CD14-positive monocyte (primary cell): ENCODE results near the gene CCDC85C. TPM values are rescaled to one million over a fixed set of nuclear protein-coding genes. Genes with fewer than 3 reads are reported as not detected.

Experiments
- DNase-seq, 3 donors: peaks; one replicate each; pipeline ENCODE4 v3.0.0-alpha.2; 2011 to 2022
- H2AFZ ChIP-seq: 2 replicates; pipeline ENCODE4 v1.6.0; 2012; ENCODE audit warnings: mild to moderate bottlenecking, low read depth, low read length, inconsistent platforms; ENCODE audit not compliant: insufficient read depth, poor library complexity, severe bottlenecking
- H3K27ac ChIP-seq, 2 donors: 1 replicate in 1 of 2; 2 replicates in 1 of 2; pipeline ENCODE4 v1.5.1; 2012 to 2013; ENCODE audit warnings: low read length in 2 of 2, control low read depth in 1 of 2, inconsistent platforms in 1 of 2, low read depth in 1 of 2, mild to moderate bottlenecking in 1 of 2
- H3K27me3 ChIP-seq, 2 donors: one replicate each; pipeline versions ENCODE4 v1.6.0 to v1.6.1; 2011 to 2013; ENCODE audit warnings: low read length in 2 of 2; ENCODE audit not compliant: control insufficient read depth in 2 of 2, insufficient read depth in 2 of 2
- H3K36me3 ChIP-seq, 2 donors: replicated peaks in 1 of 2; 1 replicate in 1 of 2; 2 replicates in 1 of 2; pipeline versions ENCODE4 v1.5.1 to v1.6.1; 2012 to 2013; ENCODE audit warnings: low read length in 2 of 2, control low read depth in 1 of 2, inconsistent platforms in 1 of 2, mild to moderate bottlenecking in 1 of 2; ENCODE audit not compliant: insufficient read depth in 2 of 2, control insufficient read depth in 1 of 2
- H3K4me1 ChIP-seq, 2 donors: 1 replicate in 1 of 2; 2 replicates in 1 of 2; pipeline versions ENCODE4 v1.5.1 to v1.6.1; 2012 to 2013; ENCODE audit warnings: low read length in 2 of 2, control low read depth in 1 of 2, inconsistent platforms in 1 of 2, mild to moderate bottlenecking in 1 of 2, moderate library complexity in 1 of 2; ENCODE audit not compliant: insufficient read depth in 2 of 2, control insufficient read depth in 1 of 2
- H3K4me2 ChIP-seq: replicated peaks from 2 replicates; pipeline ENCODE3; 2012; ENCODE audit warnings: low read length, moderate library complexity, mild to moderate bottlenecking; ENCODE audit not compliant: poor library complexity, severe bottlenecking; ENCODE audit errors: extremely low read depth
- H3K4me3 ChIP-seq, 3 experiments: fragments of 200-600 bp in 1 of 3; sonication (generic) in 1 of 3; replicated peaks in 1 of 3; 1 replicate in 2 of 3; 2 replicates in 1 of 3; pipeline ENCODE4 v1.5.1; 2011 to 2013; ENCODE audit warnings: low read length in 3 of 3, mild to moderate bottlenecking in 3 of 3, control low read depth in 2 of 3, low read depth in 2 of 3, inconsistent platforms in 1 of 3, moderate library complexity in 1 of 3
- H3K79me2 ChIP-seq: 2 replicates; pipeline ENCODE4 v1.6.0; 2012; ENCODE audit warnings: mild to moderate bottlenecking, control low read depth, inconsistent platforms, low read length, moderate library complexity; ENCODE audit not compliant: insufficient read depth
- H3K9ac ChIP-seq: 2 replicates; pipeline ENCODE4 v1.6.0; 2017; ENCODE audit warnings: low read length, mild to moderate bottlenecking; ENCODE audit not compliant: insufficient read depth, poor library complexity, severe bottlenecking
- H3K9me3 ChIP-seq, 2 donors: replicated peaks in 1 of 2; 1 replicate in 1 of 2; 2 replicates in 1 of 2; pipeline versions ENCODE4 v1.5.1 to v1.6.1; 2012 to 2013; ENCODE audit warnings: low read length in 2 of 2, control low read depth in 1 of 2; ENCODE audit not compliant: control insufficient read depth in 1 of 2, insufficient read depth in 1 of 2
- H4K20me1 ChIP-seq: 2 replicates; pipeline ENCODE4 v1.6.0; 2012; ENCODE audit warnings: mild to moderate bottlenecking, low read length, control low read depth, moderate library complexity; ENCODE audit not compliant: insufficient read depth
- H3K27ac Mint-ChIP-seq, 7 donors: one replicate each; pipeline ENCODE4 v1.8.0; 2020; ENCODE audit warnings: mild to moderate bottlenecking in 7 of 7, mixed read lengths in 7 of 7, moderate library complexity in 6 of 7, inconsistent platforms in 2 of 7
- H3K27me3 Mint-ChIP-seq, 3 donors: one replicate each; pipeline ENCODE4 v1.8.0; 2021 to 2022; ENCODE audit warnings: low read depth in 3 of 3, mild to moderate bottlenecking in 3 of 3, mixed read lengths in 3 of 3, moderate library complexity in 3 of 3, inconsistent platforms in 1 of 3
- H3K36me3 Mint-ChIP-seq, 2 donors: one replicate each; pipeline ENCODE4 v1.8.0; 2020; ENCODE audit warnings: mixed read lengths in 2 of 2, inconsistent platforms in 1 of 2, mild to moderate bottlenecking in 1 of 2
- H3K4me1 Mint-ChIP-seq: one replicate; pipeline ENCODE4 v1.8.0; 2020; ENCODE audit warnings: mild to moderate bottlenecking, mixed read lengths
- H3K4me3 Mint-ChIP-seq, 2 donors: one replicate each; pipeline ENCODE4 v1.8.0; 2020; ENCODE audit warnings: mild to moderate bottlenecking in 2 of 2, mixed read lengths in 2 of 2, moderate library complexity in 1 of 2
- H3K9me3 Mint-ChIP-seq, 7 donors: one replicate each; pipeline ENCODE4 v1.8.0; 2020 to 2022; ENCODE audit warnings: mixed read lengths in 7 of 7, mild to moderate bottlenecking in 6 of 7, moderate library complexity in 6 of 7, inconsistent platforms in 2 of 7
- WGBS: methylation state at CpG from one replicate; pipeline ENCODE4 v1.1.5; 2013; ENCODE audit warnings: missing lambda C conversion rate; ENCODE audit not compliant: insufficient coverage; 5-methylcytosine and 5-hydroxymethylcytosine counted together
- intact Hi-C, 2 donors: fragments of 100-400 bp; cut with micrococcal nuclease; formaldehyde crosslinking; loops; one replicate each; pipeline versions ENCODE4 v1.15.0 to v1.15.1; 2023
- polyA plus RNA-seq, 3 donors: library from polyadenylated mRNA; depleted of rRNA in 1 of 3; unstranded in 2 of 3; stranded (reverse) in 1 of 3; fragments of 300-500 nt in 2 of 3; fragments of >200 nt in 1 of 3; fragmentation: Illumina TruSeq in 2 of 3; gene quantifications; 1 replicate in 2 of 3; 2 replicates in 1 of 3; pipeline ENCODE4 v1.2.3, GENCODE V29; 2012 to 2021
- TF ChIP-seq, protein P1 (sequence below): fragments of 200-600 bp; IDR thresholded peaks from one replicate; pipeline ENCODE4 v1.8.0; 2022; ENCODE audit warnings: antibody characterized with exemption, mild to moderate bottlenecking

Gene CCDC85C
- polyA plus RNA-seq, 3 donors: under 0.01 to 0.03 TPM; not detected in 1

DNA sequence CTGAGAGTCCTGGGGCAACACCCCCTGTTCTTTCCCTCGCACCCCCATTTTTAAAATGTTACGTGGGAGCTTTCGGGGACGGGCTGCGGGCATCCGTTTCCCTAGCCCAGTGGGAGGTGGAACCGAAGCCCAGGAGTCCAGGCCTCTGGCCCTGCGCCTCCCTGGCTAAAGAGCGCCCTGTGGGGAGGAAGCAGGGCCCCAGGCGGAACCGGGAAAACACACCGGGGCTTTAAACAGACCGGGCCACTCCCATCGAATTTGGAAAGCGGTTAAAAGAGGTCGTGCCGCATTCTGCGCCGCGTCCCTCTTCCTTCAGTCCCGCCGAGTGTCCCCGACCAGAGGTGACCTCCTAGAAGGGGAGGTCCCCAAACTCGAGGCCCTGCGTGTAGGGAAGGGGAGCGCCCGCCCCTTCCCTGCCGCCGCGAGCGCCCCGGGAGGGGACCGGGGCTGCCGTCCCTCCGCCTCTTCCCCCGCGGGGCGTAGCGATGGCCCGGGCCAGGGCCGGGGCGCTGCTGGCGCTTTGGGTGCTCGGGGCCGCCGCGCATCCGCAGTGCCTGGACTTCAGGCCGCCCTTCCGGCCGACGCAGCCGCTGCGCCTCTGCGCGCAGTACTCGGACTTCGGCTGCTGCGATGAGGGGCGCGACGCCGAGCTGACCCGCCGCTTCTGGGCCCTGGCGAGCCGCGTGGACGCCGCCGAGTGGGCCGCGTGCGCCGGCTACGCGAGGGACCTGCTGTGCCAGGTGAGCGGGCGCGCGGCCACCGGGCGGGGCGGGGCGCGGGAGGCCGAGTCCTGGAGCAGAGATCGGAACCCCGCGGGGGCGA, 40.9 kb upstream of the CCDC85C start, which contains the start of gene HHIPL1:
Gene HHIPL1 (plus strand): TSS at position 407 of the 822 bp plus-strand sequence. CDS start 79 bp downstream, at position 486.
- no peak for DNase-seq
- intact Hi-C loops: no loop called here
- Mint-ChIP-seq H3K36me3 (no peaks in the 10 kb centered on the region), H3K4me3 (peak within 1 kb of the TSS in 1 of 2 donors; percentile 80), H3K4me1 (peaks cover 2% of the 10 kb centered on the region), H3K27me3 (peaks cover 35 to 51% (median 37%) of the 10 kb centered on the region in 3 donors), H3K9me3 (peaks cover 0 to 6% (median 1%) of the 10 kb centered on the region in 7 donors), H3K27ac (no peak within 1 kb of the TSS)
- peak within 1 kb of the TSS; percentile 68 for H2AFZ ChIP-seq
- H3K79me2 ChIP-seq: no peaks in the 10 kb centered on the region
- WGBS: 4% methylated on average over 89 of the region's 91 CpGs
- no peaks in the 10 kb centered on the region for H3K36me3 ChIP-seq
- no peak within 1 kb of the TSS for H3K27ac ChIP-seq
- H3K27me3 ChIP-seq: peaks cover 3 to 28% of the 10 kb centered on the region in 2 donors
- TF ChIP-seq, protein P1, sequence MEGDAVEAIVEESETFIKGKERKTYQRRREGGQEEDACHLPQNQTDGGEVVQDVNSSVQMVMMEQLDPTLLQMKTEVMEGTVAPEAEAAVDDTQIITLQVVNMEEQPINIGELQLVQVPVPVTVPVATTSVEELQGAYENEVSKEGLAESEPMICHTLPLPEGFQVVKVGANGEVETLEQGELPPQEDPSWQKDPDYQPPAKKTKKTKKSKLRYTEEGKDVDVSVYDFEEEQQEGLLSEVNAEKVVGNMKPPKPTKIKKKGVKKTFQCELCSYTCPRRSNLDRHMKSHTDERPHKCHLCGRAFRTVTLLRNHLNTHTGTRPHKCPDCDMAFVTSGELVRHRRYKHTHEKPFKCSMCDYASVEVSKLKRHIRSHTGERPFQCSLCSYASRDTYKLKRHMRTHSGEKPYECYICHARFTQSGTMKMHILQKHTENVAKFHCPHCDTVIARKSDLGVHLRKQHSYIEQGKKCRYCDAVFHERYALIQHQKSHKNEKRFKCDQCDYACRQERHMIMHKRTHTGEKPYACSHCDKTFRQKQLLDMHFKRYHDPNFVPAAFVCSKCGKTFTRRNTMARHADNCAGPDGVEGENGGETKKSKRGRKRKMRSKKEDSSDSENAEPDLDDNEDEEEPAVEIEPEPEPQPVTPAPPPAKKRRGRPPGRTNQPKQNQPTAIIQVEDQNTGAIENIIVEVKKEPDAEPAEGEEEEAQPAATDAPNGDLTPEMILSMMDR: no peak
- no peaks in the 10 kb centered on the region for H4K20me1 ChIP-seq
- peaks cover 0 to 8% of the 10 kb centered on the region in 2 donors for H3K4me1 ChIP-seq
- peak within 1 kb of the TSS in 2 of 3 experiments; percentile 6 to 68 for H3K4me3 ChIP-seq
- peak within 1 kb of the TSS; percentile 32 for H3K9ac ChIP-seq
- H3K9me3 ChIP-seq: no peaks in the 10 kb centered on the region
- peak within 1 kb of the TSS; percentile 72 for H3K4me2 ChIP-seq

DNA sequence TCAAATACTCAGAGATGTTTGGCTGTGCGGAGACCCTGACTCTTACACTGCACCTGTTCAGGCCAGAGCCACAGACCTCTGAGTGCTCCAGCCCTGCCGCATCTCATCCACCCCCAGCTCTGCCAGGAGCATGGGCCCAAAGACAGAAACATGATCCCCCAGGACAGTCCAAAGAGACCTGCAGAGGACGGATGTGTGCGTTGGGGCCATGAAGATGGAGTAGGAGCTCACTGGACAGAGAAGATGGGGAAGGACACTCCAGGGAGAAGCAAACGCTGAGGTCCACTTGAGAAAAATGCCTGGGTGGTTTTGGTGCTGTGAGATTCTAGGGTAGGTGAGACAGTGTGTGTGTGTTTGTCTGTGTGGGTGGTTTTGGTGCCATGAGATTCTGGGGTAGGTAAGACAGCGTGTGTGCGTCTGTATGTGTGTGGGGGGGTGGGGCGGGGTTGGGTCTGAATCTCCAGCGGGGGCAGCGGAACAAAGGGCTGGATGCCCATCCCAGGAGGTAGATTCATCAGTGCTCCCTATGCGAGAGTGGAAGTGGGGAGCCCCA, 40.1 kb upstream of the CCDC85C start:
- Histone ChIP-seq H3K9ac (no peak overlapping the region), H4K20me1 (no peaks in the 10 kb centered on the region), H3K9me3 (no peaks in the 10 kb centered on the region), H3K4me1 (peaks cover 0 to 8% of the 10 kb centered on the region in 2 donors), H3K4me2 (no peak overlapping the region), H3K27me3 (peaks cover 3 to 28% of the 10 kb centered on the region in 2 donors), H3K36me3 (no peaks in the 10 kb centered on the region), H3K4me3 (peak overlapping the region in 1 of 3 experiments; percentile 68), H3K79me2 (no peaks in the 10 kb centered on the region), H3K27ac (no peak overlapping the region), H2AFZ (no peak overlapping the region)
- no peak for DNase-seq
- Mint-ChIP-seq H3K4me1 (peaks cover 2% of the 10 kb centered on the region), H3K4me3 (peak overlapping the region in 1 of 2 donors; percentile 65), H3K27me3 (peaks cover 35 to 51% (median 35%) of the 10 kb centered on the region in 3 donors), H3K9me3 (peaks cover 0 to 6% (median 1%) of the 10 kb centered on the region in 7 donors), H3K36me3 (no peaks in the 10 kb centered on the region), H3K27ac (no peak overlapping the region)
- TF ChIP-seq, protein P1: no peak
- intact Hi-C loops: no loop called here
- WGBS: 92% methylated on average over 10 of the region's 11 CpGs
